CD4-positive, alpha-beta T cell (primary cell): ENCODE data around the gene RPL22L1. TPM values are rescaled to one million over a fixed set of nuclear protein-coding genes. Genes with fewer than 3 reads are reported as not detected.
"Not testable (repeated sequence)": the region's sequence is repeated elsewhere in the genome, so short reads cannot be mapped to it uniquely, and the experiment has no call there.

ENCODE experiments used
- ATAC-seq: fragments of 200-7000 bp; cut with Tn5 transposase; one replicate; pipeline ENCODE4 v1.10.0; 2022; ENCODE audit warnings: mild to moderate bottlenecking; ENCODE audit not compliant: poor library complexity
- CTCF ChIA-PET: fragments of 350-600 bp; sonication (Branson Sonifier 250); formaldehyde crosslinking; loops from one replicate; lab custom pipeline; 2021; ENCODE audit warnings: antibody characterized with exemption, inconsistent platforms; lab: Charles Lee
- POLR2A ChIA-PET: fragments of 350-600 bp; sonication (Branson Sonifier 250); formaldehyde crosslinking; loops from one replicate; lab custom pipeline; 2021; ENCODE audit warnings: antibody characterized with exemption, inconsistent platforms; lab: Charles Lee
- DNase-seq, 14 experiments: peaks; one replicate each; pipeline ENCODE4 v3.0.0-alpha.2; 2013 to 2020; ENCODE audit warnings: mixed read lengths in 2 of 14
- H3K27ac ChIP-seq, 2 donors: one replicate each; pipeline versions ENCODE4 v1.5.1 to v1.7.0; 2013; ENCODE audit warnings: low read length in 2 of 2, low read depth in 1 of 2, mild to moderate bottlenecking in 1 of 2
- H3K27me3 ChIP-seq, 2 experiments: 1 replicate in 1 of 2; 2 replicates in 1 of 2; pipeline versions ENCODE4 v1.6.1 to v1.7.0; 2013; ENCODE audit warnings: low read length in 2 of 2, control low read depth in 1 of 2, mild to moderate bottlenecking in 1 of 2, moderate library complexity in 1 of 2; ENCODE audit not compliant: insufficient read depth in 2 of 2, control insufficient read depth in 1 of 2
- H3K36me3 ChIP-seq: one replicate; pipeline ENCODE4 v1.6.1; 2013; ENCODE audit warnings: low read length, control low read depth; ENCODE audit not compliant: insufficient read depth
- H3K4me1 ChIP-seq: one replicate; pipeline ENCODE4 v1.6.1; 2013; ENCODE audit warnings: low read length, control low read depth; ENCODE audit not compliant: insufficient read depth
- H3K4me3 ChIP-seq: one replicate; pipeline ENCODE4 v1.5.1; 2013; ENCODE audit warnings: mild to moderate bottlenecking, low read length, moderate library complexity
- H3K9me3 ChIP-seq, 2 experiments: 1 replicate in 1 of 2; 2 replicates in 1 of 2; pipeline versions ENCODE4 v1.6.1 to v1.7.0; 2013; ENCODE audit warnings: low read length in 2 of 2, mild to moderate bottlenecking in 2 of 2, control low read depth in 1 of 2, moderate library complexity in 1 of 2; ENCODE audit not compliant: control insufficient read depth in 1 of 2, insufficient read depth in 1 of 2
- H3K27ac Mint-ChIP-seq: one replicate; pipeline ENCODE4 v1.8.0; 2020; ENCODE audit warnings: mixed read lengths
- H3K27me3 Mint-ChIP-seq: one replicate; pipeline ENCODE4 v1.8.0; 2021; ENCODE audit warnings: mixed read lengths
- H3K36me3 Mint-ChIP-seq: one replicate; pipeline ENCODE4 v1.8.0; 2021; ENCODE audit warnings: low read depth, mixed read lengths
- H3K4me1 Mint-ChIP-seq: one replicate; pipeline ENCODE4 v1.8.0; 2021; ENCODE audit warnings: low read depth, mixed read lengths
- H3K4me3 Mint-ChIP-seq: one replicate; pipeline ENCODE4 v1.8.0; 2020; ENCODE audit warnings: mild to moderate bottlenecking, mixed read lengths
- H3K9me3 Mint-ChIP-seq: one replicate; pipeline ENCODE4 v1.8.0; 2020; ENCODE audit warnings: mixed read lengths
- intact Hi-C, 2 experiments: fragments of 100-400 bp; cut with DNase I in 1 of 2; cut with micrococcal nuclease in 1 of 2; formaldehyde crosslinking; loops; one replicate each; pipeline versions ENCODE4 v1.15.1 to v1.9.0; 2023 to 2025; cut with DNase I, micrococcal nuclease
- total RNA-seq, 174 experiments: library from RNA in 2 of 174; stranded (reverse) in 2 of 174; gene quantifications; one replicate each; pipeline ENCODE4 v1.2.3 and lab custom pipeline; 2021 to 2026
- TF ChIP-seq, protein P1 (sequence below): fragments of 200-600 bp; IDR thresholded peaks from one replicate; pipeline ENCODE4 v1.8.0; 2022; ENCODE audit warnings: antibody characterized with exemption, mild to moderate bottlenecking

RPL22L1 gene
- total RNA-seq, 2 experiments from 2014 or later = 53.5 to 55.6 TPM

DNA sequence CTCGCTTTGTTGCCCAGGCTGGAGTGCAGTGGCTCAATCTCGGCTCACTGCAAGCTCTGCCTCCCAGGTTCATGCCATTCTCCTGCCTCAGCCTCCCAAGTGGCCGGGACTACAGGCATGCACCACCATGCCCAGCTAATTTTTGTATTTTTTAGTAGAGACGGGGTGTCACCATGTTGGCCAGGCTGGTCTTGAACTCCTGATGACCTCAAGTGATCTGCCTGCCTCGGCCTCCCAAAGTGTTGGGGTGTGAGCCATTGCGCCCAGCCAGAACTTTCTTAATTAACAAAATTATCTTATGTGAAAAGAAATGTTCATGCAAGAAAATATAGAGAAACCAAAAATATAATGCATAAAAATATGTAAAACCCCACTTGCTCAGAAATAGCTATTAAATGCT lies 7.3 kb upstream of the RPL22L1 start:
- intact Hi-C loops = loop anchor here in 1 of 2 experiments (10.0 kb wide), 2 partner anchors 913 to 1867 kb away; partner anchors contain the start of gene SEC62
- H3K4me1 ChIP-seq, H3K9me3 ChIP-seq, H3K4me3 ChIP-seq, H3K4me3 Mint-ChIP-seq, CTCF ChIA-PET, H3K36me3 Mint-ChIP-seq, H3K27ac ChIP-seq, ATAC-seq, DNase-seq, H3K4me1 Mint-ChIP-seq, H3K9me3 Mint-ChIP-seq, H3K27ac Mint-ChIP-seq, H3K36me3 ChIP-seq, H3K27me3 ChIP-seq, H3K27me3 Mint-ChIP-seq: not testable (repeated sequence)
- POLR2A ChIA-PET = interaction anchor here (1.1 kb wide), 1 partner anchor 31 kb away, joined by 4 read pairs; the partner anchor contains the start of gene EIF5A2

DNA sequence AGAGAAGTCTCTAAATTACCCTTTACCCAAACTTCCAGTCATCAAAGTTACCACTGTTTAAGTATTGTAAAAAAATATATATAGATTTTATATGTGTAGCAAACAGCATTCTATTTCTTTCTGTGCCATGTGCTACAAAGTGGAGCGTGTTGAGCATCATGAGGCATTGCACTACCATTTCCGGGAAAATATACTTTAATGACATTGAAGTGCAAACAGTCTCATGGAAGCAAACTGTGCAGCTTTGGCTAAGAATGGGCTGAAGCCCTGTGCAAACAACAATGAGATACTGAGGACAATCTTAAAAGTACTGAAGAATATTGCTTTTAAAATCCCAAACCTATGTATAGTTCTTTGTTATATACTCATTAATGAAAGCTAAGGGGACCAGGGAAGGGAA lies 6.5 kb upstream of the RPL22L1 start:
- intact Hi-C loops = loop anchor here in 1 of 2 experiments (10.0 kb wide), 2 partner anchors 912 to 1868 kb away; partner anchors contain the start of gene SEC62
- H3K27ac Mint-ChIP-seq = no peak overlapping the region
- Histone ChIP-seq H3K36me3 (no peaks in the 10 kb centered on the region), H3K27me3 (no peaks in the 10 kb centered on the region), H3K9me3 (no peaks in the 10 kb centered on the region), H3K27ac (no peak overlapping the region), H3K4me3 (no peak overlapping the region), H3K4me1 (no peaks in the 10 kb centered on the region)
- no peaks in the 10 kb centered on the region for H3K4me1 Mint-ChIP-seq
- H3K27me3 Mint-ChIP-seq = no peaks in the 10 kb centered on the region
- ATAC-seq (no peak), DNase-seq (no peak)
- H3K9me3 Mint-ChIP-seq = peaks cover 6% of the 10 kb centered on the region
- no peaks in the 10 kb centered on the region for H3K36me3 Mint-ChIP-seq
- H3K4me3 Mint-ChIP-seq = no peak overlapping the region
- ChIA-PET POLR2A (interaction anchor here (1.1 kb wide), 1 partner anchor 32 kb away, joined by 4 read pairs; the partner anchor contains the start of gene EIF5A2), CTCF (no interaction called here)
- TF ChIP-seq, protein P1, sequence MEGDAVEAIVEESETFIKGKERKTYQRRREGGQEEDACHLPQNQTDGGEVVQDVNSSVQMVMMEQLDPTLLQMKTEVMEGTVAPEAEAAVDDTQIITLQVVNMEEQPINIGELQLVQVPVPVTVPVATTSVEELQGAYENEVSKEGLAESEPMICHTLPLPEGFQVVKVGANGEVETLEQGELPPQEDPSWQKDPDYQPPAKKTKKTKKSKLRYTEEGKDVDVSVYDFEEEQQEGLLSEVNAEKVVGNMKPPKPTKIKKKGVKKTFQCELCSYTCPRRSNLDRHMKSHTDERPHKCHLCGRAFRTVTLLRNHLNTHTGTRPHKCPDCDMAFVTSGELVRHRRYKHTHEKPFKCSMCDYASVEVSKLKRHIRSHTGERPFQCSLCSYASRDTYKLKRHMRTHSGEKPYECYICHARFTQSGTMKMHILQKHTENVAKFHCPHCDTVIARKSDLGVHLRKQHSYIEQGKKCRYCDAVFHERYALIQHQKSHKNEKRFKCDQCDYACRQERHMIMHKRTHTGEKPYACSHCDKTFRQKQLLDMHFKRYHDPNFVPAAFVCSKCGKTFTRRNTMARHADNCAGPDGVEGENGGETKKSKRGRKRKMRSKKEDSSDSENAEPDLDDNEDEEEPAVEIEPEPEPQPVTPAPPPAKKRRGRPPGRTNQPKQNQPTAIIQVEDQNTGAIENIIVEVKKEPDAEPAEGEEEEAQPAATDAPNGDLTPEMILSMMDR = no peak

GRCh38 chr3:170869239-170869590 lies 780 bp downstream of the RPL22L1 start:
- POLR2A ChIA-PET = interaction anchor here (0.7 to 2.5 kb wide), 13 partner anchors 8 to 1105 kb away, joined by 3 to 75 read pairs (median 3); partner anchors contain the start of genes EIF5A2, MYNN, PRKCI and TERC
- H3K36me3 Mint-ChIP-seq = peaks cover 44% of the 10 kb centered on the region
- Histone ChIP-seq H3K4me1 (peaks cover 25% of the 10 kb centered on the region), H3K4me3 (peak overlapping the region; percentile 84), H3K27ac (peak overlapping the region; percentile 68 to 94), H3K27me3 (no peaks in the 10 kb centered on the region), H3K36me3 (peaks cover 32% of the 10 kb centered on the region), H3K9me3 (no peaks in the 10 kb centered on the region)
- H3K4me1 Mint-ChIP-seq = peaks cover 32% of the 10 kb centered on the region
- DNase-seq (peak in 2 of 14 experiments; percentile 19 to 23), ATAC-seq (no peak)
- H3K9me3 Mint-ChIP-seq = peaks cover 3% of the 10 kb centered on the region
- no peaks in the 10 kb centered on the region for H3K27me3 Mint-ChIP-seq
- TF ChIP-seq, protein P1 = no peak
- intact Hi-C loops = loop anchor here in 1 of 2 experiments (10.0 kb wide), 1 partner anchor 684 kb away; the partner anchor contains the start of gene PHC3
- peak overlapping the region; percentile 93 for H3K27ac Mint-ChIP-seq
- CTCF ChIA-PET = interaction anchor here (1.3 to 1.6 kb wide), 3 partner anchors 16 to 57 kb away, joined by 3 to 9 read pairs (median 5); partner anchors contain the start of gene EIF5A2
- H3K4me3 Mint-ChIP-seq = peak overlapping the region; percentile 93
